GM12878 (cell line): Measurements from ENCODE around the gene GRAMD1B. TPM values are rescaled to one million over a fixed set of nuclear protein-coding genes. Genes with fewer than 3 reads are reported as not detected.

Experiments
- ATAC-seq: fragments of 200-7000 bp; cut with Tn5 transposase; 3 replicates; pipeline ENCODE4 v1.9.1; 2020; ENCODE audit warnings: mild to moderate bottlenecking, moderate library complexity
- BruUV-seq: library from RNA; stranded (reverse); fragments of 400-500 nt; replicated peaks from 2 replicates; lab custom pipeline; 2021; lab: Mats Ljungman, UMichigan
- CTCF ChIA-PET: fragments of 300-600 bp; sonication (Branson Sonifier 250); formaldehyde crosslinking; extraction: SDS; loops from one replicate; lab custom pipeline; 2021; ENCODE audit warnings: inconsistent platforms; lab: Yijun Ruan, JAX
- POLR2A ChIA-PET: fragments of 350-600 bp; formaldehyde crosslinking; extraction: SDS; loops from one replicate; lab custom pipeline; 2021; ENCODE audit warnings: inconsistent platforms; lab: Charles Lee
- RAD21 ChIA-PET: fragments of 300-600 bp; sonication (Branson Sonifier 250); formaldehyde crosslinking; loops from one replicate; lab custom pipeline; 2023; ENCODE audit warnings: antibody characterized with exemption; ENCODE audit not compliant: unreplicated experiment; lab: Charles Lee
- SMC1A ChIA-PET: fragments of 300-600 bp; sonication (Branson Sonifier 250); formaldehyde crosslinking; loops from one replicate; lab custom pipeline; 2023; ENCODE audit not compliant: unreplicated experiment, uncharacterized antibody; lab: Charles Lee
- DNase-seq: peaks from one replicate; pipeline ENCODE4 v3.0.0-alpha.2; 2011; ENCODE audit warnings: low read depth, low spot score
- FAIRE-seq: peaks from 3 replicates; lab custom pipeline; 2011; peaks lifted over from hg19 to GRCh38; lab: Jason Lieb, UNC
- H2AFZ ChIP-seq: 2 replicates; pipeline ENCODE4 v1.6.0; 2011; ENCODE audit warnings: low read depth, low read length, control low read depth; ENCODE audit not compliant: control insufficient read depth
- H3K27ac ChIP-seq: 2 replicates; pipeline ENCODE4 v1.5.1; 2011; ENCODE audit warnings: control low read depth; ENCODE audit not compliant: control insufficient read depth, insufficient read depth
- H3K27me3 ChIP-seq, 2 experiments: replicated peaks in 1 of 2; 2 replicates each; pipeline versions ENCODE4 v1.6.0 to v1.6.1; 2011; ENCODE audit warnings: low read length in 1 of 2; ENCODE audit not compliant: control insufficient read depth in 2 of 2, insufficient read depth in 2 of 2
- H3K36me3 ChIP-seq, 2 experiments: 2 replicates each; pipeline ENCODE4 v1.5.1; 2011; ENCODE audit warnings: low read length in 1 of 2; ENCODE audit not compliant: control insufficient read depth in 2 of 2, insufficient read depth in 2 of 2
- H3K4me1 ChIP-seq: 2 replicates; pipeline ENCODE4 v1.6.1; 2011; ENCODE audit warnings: mild to moderate bottlenecking, low read length, moderate library complexity, mixed read lengths; ENCODE audit not compliant: control insufficient read depth, insufficient read depth
- H3K4me2 ChIP-seq: 2 replicates; pipeline ENCODE4 v1.6.0; 2011; ENCODE audit warnings: control low read depth; ENCODE audit not compliant: control insufficient read depth, insufficient read depth
- H3K4me3 ChIP-seq: fragments of 200-600 bp; sonication (generic); 2 replicates; pipeline ENCODE4 v1.5.1; 2016
- H3K79me2 ChIP-seq: 2 replicates; pipeline ENCODE4 v1.6.0; 2011; ENCODE audit warnings: low read length; ENCODE audit not compliant: control insufficient read depth, insufficient read depth
- H3K9ac ChIP-seq: 2 replicates; pipeline ENCODE4 v1.8.0; 2011; ENCODE audit warnings: low read length, control low read depth, mixed read lengths; ENCODE audit not compliant: control insufficient read depth, insufficient read depth
- H3K9me3 ChIP-seq: replicated peaks from 3 replicates; pipeline ENCODE4 v1.5.1; 2011; ENCODE audit warnings: mild to moderate bottlenecking, low read length; ENCODE audit not compliant: control insufficient read depth, insufficient read depth
- H4K20me1 ChIP-seq: 2 replicates; pipeline ENCODE4 v1.6.0; 2011; ENCODE audit not compliant: control insufficient read depth, insufficient read depth
- ATF2 ChIP-seq: IDR thresholded peaks from 2 replicates; pipeline ENCODE4 v1.6.1; 2012; ENCODE audit warnings: low read length, inconsistent platforms
- CEBPZ ChIP-seq: fragments of 150-350 bp; IDR thresholded peaks from 2 replicates; pipeline ENCODE4 v1.6.1; 2016; ENCODE audit warnings: low read depth, low read length
- JUND ChIP-seq: IDR thresholded peaks from 2 replicates; pipeline ENCODE4 v1.6.1; 2012; ENCODE audit warnings: low read depth, mild to moderate bottlenecking, low read length, improper control_type of control experiment, moderate library complexity
- NBN ChIP-seq: fragments of 450-650 bp; IDR thresholded peaks from 2 replicates; pipeline ENCODE4 v1.6.1; 2016
- RAD51 ChIP-seq: fragments of 450-650 bp; IDR thresholded peaks from 2 replicates; pipeline ENCODE4 v1.6.1; 2016; ENCODE audit warnings: moderate library complexity, mild to moderate bottlenecking, inconsistent platforms
- RBBP5 ChIP-seq: fragments of 200-600 bp; sonication (generic); conservative IDR thresholded peaks from 2 replicates; pipeline ENCODE4 v1.6.1; 2016
- TCF7 ChIP-seq: IDR thresholded peaks from 2 replicates; pipeline ENCODE4 v1.6.1; 2014; ENCODE audit warnings: antibody characterized with exemption, borderline replicate concordance
- ZBTB33 ChIP-seq: fragments of 450-650 bp; IDR thresholded peaks from 2 replicates; pipeline ENCODE4 v1.6.1; 2017; ENCODE audit warnings: mild to moderate bottlenecking
- WGBS: methylation state at CpG from one replicate; pipeline ENCODE4 v1.1.6; 2016; ENCODE audit warnings: low lambda C conversion rate; ENCODE audit not compliant: insufficient replicate concordance, insufficient coverage; ENCODE audit errors: missing lambda C conversion rate; 5-methylcytosine and 5-hydroxymethylcytosine counted together
- in situ Hi-C: fragments of 300-500 bp; cut with MboI; formaldehyde crosslinking; loops from 9 replicates; pipeline ENCODE4 v1.14.3; 2018; ENCODE audit warnings: mixed read lengths
- intact Hi-C: fragments of 100-400 bp; cut with micrococcal nuclease; formaldehyde crosslinking; loops from one replicate; pipeline ENCODE4 v1.14.2; 2022; ENCODE audit not compliant: unreplicated experiment
- polyA plus RNA-seq, 11 experiments: library from polyadenylated mRNA; depleted of rRNA in 4 of 11; unstranded in 6 of 11; stranded (reverse) in 5 of 11; fragments of >200 nt; fragmentation: Nextera tagmentation in 4 of 11; fragmentation: Illumina TruSeq in 1 of 11; extraction: Ambion mirVana in 4 of 11; extraction: Trizol in 1 of 11; gene quantifications; 1 replicate in 1 of 11; 2 replicates in 10 of 11; pipeline versions ENCODE4 v1.2.1 to v1.2.3, GENCODE V29; 2011 to 2016; ENCODE audit warnings: inconsistent platforms in 2 of 11, missing spikeins in 2 of 11, low read depth in 1 of 11
- total RNA-seq, 4 experiments: library from RNA; depleted of rRNA in 3 of 4; stranded (reverse); fragments of >200 nt in 3 of 4; fragmentation: Illumina TruSeq in 1 of 4; extraction: Trizol in 1 of 4; gene quantifications; 2 replicates each; pipeline versions ENCODE4 v1.2.1 to v1.2.3, GENCODE V29; 2013 to 2021
- TF ChIP-seq, protein P1 (sequence below): IDR thresholded peaks from 2 replicates; pipeline ENCODE4 v1.6.1; 2012; ENCODE audit warnings: low read depth, low read length, improper control_type of control experiment
- TF ChIP-seq, protein P2 (sequence below): fragments of 450-650 bp; IDR thresholded peaks from 2 replicates; pipeline ENCODE4 v1.6.1; 2017; ENCODE audit warnings: low read depth, mild to moderate bottlenecking, moderate library complexity
- TF ChIP-seq, protein P3 (sequence below): fragments of 450-650 bp; IDR thresholded peaks from 2 replicates; pipeline ENCODE4 v1.6.1; 2016; ENCODE audit warnings: mild to moderate bottlenecking, moderate library complexity, borderline replicate concordance

GRAMD1B gene
- total and polyA plus RNA-seq, 10 of the 15 experiments (the other 5 are each of a cell fraction or from before 2014, with no cell fraction given): 1.9 to 49.1 (median 26.9) TPM

- POLR2A ChIA-PET: interaction anchor here (0.9 to 1.4 kb wide), 3 partner anchors 16 to 112 kb away, joined by 3 to 4 read pairs (median 3); no protein-coding TSS in a partner anchor
- H3K4me1 ChIP-seq: peaks cover 25% of the 10 kb centered on the region
- RAD21 ChIA-PET: interaction anchor here (0.8 to 1.4 kb wide), 4 partner anchors 17 to 57 kb away, joined by 3 to 7 read pairs (median 4); no protein-coding TSS in a partner anchor
- H2AFZ ChIP-seq: no peak overlapping the region
- ATAC-seq (no peak), DNase-seq (no peak), FAIRE-seq (no peak)
- H3K79me2 ChIP-seq: no peaks in the 10 kb centered on the region
- H3K4me2 ChIP-seq: no peak overlapping the region
- H3K9me3 ChIP-seq: no peaks in the 10 kb centered on the region
- BruUV-seq: no TSS peak
- SMC1A ChIA-PET: interaction anchor here (1.0 to 9.7 kb wide), 10 partner anchors 8 to 112 kb away, joined by 3 to 64 read pairs (median 4); no protein-coding TSS in a partner anchor
- no peaks in the 10 kb centered on the region for H4K20me1 ChIP-seq
- H3K27ac ChIP-seq: no peak overlapping the region
- intact Hi-C loops (no loop called here), in situ Hi-C loops (no loop called here)
- no peaks in the 10 kb centered on the region for H3K27me3 ChIP-seq
- CTCF ChIA-PET: interaction anchor here (0.6 to 2.7 kb wide), 9 partner anchors 9 to 499 kb away, joined by 3 to 16 read pairs (median 3); no protein-coding TSS in a partner anchor
- no peak overlapping the region for H3K9ac ChIP-seq
- 67% methylated on average over 7 of the region's 7 CpGs for WGBS
- H3K36me3 ChIP-seq: no peaks in the 10 kb centered on the region
- no peak overlapping the region for H3K4me3 ChIP-seq
- no peak for TF ChIP-seq TCF7
- TF ChIP-seq CEBPZ: no peak
- TF ChIP-seq, protein P1, sequence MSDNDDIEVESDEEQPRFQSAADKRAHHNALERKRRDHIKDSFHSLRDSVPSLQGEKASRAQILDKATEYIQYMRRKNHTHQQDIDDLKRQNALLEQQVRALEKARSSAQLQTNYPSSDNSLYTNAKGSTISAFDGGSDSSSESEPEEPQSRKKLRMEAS: no peak
- TF ChIP-seq ZBTB33: no peak
- no peak for TF ChIP-seq RAD51
- no peak for TF ChIP-seq RBBP5
- no peak for TF ChIP-seq JUND
- TF ChIP-seq NBN: no peak
- TF ChIP-seq, protein P2, sequence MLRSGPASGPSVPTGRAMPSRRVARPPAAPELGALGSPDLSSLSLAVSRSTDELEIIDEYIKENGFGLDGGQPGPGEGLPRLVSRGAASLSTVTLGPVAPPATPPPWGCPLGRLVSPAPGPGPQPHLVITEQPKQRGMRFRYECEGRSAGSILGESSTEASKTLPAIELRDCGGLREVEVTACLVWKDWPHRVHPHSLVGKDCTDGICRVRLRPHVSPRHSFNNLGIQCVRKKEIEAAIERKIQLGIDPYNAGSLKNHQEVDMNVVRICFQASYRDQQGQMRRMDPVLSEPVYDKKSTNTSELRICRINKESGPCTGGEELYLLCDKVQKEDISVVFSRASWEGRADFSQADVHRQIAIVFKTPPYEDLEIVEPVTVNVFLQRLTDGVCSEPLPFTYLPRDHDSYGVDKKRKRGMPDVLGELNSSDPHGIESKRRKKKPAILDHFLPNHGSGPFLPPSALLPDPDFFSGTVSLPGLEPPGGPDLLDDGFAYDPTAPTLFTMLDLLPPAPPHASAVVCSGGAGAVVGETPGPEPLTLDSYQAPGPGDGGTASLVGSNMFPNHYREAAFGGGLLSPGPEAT: no peak
- no peak for TF ChIP-seq ATF2
- TF ChIP-seq, protein P3, sequence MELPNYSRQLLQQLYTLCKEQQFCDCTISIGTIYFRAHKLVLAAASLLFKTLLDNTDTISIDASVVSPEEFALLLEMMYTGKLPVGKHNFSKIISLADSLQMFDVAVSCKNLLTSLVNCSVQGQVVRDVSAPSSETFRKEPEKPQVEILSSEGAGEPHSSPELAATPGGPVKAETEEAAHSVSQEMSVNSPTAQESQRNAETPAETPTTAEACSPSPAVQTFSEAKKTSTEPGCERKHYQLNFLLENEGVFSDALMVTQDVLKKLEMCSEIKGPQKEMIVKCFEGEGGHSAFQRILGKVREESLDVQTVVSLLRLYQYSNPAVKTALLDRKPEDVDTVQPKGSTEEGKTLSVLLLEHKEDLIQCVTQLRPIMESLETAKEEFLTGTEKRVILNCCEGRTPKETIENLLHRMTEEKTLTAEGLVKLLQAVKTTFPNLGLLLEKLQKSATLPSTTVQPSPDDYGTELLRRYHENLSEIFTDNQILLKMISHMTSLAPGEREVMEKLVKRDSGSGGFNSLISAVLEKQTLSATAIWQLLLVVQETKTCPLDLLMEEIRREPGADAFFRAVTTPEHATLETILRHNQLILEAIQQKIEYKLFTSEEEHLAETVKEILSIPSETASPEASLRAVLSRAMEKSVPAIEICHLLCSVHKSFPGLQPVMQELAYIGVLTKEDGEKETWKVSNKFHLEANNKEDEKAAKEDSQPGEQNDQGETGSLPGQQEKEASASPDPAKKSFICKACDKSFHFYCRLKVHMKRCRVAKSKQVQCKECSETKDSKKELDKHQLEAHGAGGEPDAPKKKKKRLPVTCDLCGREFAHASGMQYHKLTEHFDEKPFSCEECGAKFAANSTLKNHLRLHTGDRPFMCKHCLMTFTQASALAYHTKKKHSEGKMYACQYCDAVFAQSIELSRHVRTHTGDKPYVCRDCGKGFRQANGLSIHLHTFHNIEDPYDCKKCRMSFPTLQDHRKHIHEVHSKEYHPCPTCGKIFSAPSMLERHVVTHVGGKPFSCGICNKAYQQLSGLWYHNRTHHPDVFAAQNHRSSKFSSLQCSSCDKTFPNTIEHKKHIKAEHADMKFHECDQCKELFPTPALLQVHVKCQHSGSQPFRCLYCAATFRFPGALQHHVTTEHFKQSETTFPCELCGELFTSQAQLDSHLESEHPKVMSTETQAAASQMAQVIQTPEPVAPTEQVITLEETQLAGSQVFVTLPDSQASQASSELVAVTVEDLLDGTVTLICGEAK: no peak
Measured at GRCh38 chr11:123519797-123520193, 89.7 kb downstream of the GRAMD1B start.
